HepG2 (cell line): ENCODE results near the gene FSD2. TPM values are rescaled to one million over a fixed set of nuclear protein-coding genes. Genes with fewer than 3 reads are reported as not detected.
A peak's percentile ranks its signal among the peaks of the same experiment; 100 is the strongest.

Experiments used
- ATAC-seq: fragments of 200-7000 bp; cut with Tn5 transposase; 3 replicates; pipeline ENCODE4 v1.9.1; 2020; ENCODE audit warnings: mild to moderate bottlenecking, moderate library complexity
- BruUV-seq: library from RNA; stranded (reverse); fragments of 400-500 nt; replicated peaks from 2 replicates; lab custom pipeline; 2021; lab: Mats Ljungman, UMichigan
- CTCF ChIA-PET: fragments of 300-600 bp; formaldehyde crosslinking; extraction: SDS; loops from one replicate; lab custom pipeline; 2021; ENCODE audit warnings: low total read pairs, inconsistent platforms, low intra/inter-chr PET ratio; lab: Yijun Ruan, JAX
- POLR2A ChIA-PET: fragments of 350-600 bp; sonication (Branson Sonifier 250); formaldehyde crosslinking; loops from one replicate; lab custom pipeline; 2020; ENCODE audit warnings: antibody characterized with exemption, inconsistent platforms; lab: Yijun Ruan, JAX
- DNase-seq: peaks from one replicate; pipeline ENCODE4 v3.0.0-alpha.2; 2015; ENCODE audit warnings: low spot score
- FAIRE-seq: peaks from 3 replicates; lab custom pipeline; 2011; peaks lifted over from hg19 to GRCh38; lab: Jason Lieb, UNC
- H2AFZ ChIP-seq: one replicate; pipeline ENCODE4 v1.6.1; 2011; ENCODE audit warnings: low read length, inconsistent platforms
- H3K27ac ChIP-seq: fragments of 300-600 bp; 3 replicates; pipeline ENCODE4 v1.8.0; 2011; ENCODE audit warnings: mixed run types, mild to moderate bottlenecking, mixed read lengths, low read length, inconsistent platforms; ENCODE audit not compliant: insufficient read depth; ENCODE audit errors: extremely low read length
- H3K27me3 ChIP-seq, 2 experiments: fragments of 200-600 bp in 1 of 2; 2 replicates in 1 of 2; 3 replicates in 1 of 2; pipeline versions ENCODE4 v1.6.0 to v1.8.0; 2011; ENCODE audit warnings: low read length in 2 of 2, mild to moderate bottlenecking in 2 of 2, moderate library complexity in 2 of 2, inconsistent platforms in 1 of 2; ENCODE audit not compliant: insufficient read depth in 2 of 2, control insufficient read depth in 1 of 2
- H3K36me3 ChIP-seq, 2 experiments: fragments of 200-600 bp in 1 of 2; replicated peaks in 1 of 2; 2 replicates in 1 of 2; 3 replicates in 1 of 2; pipeline versions ENCODE4 v1.5.1 to v1.8.0; 2011; ENCODE audit warnings: low read length in 2 of 2, inconsistent platforms in 1 of 2; ENCODE audit not compliant: insufficient read depth in 2 of 2, control insufficient read depth in 1 of 2
- H3K4me1 ChIP-seq: 2 replicates; pipeline ENCODE4 v1.5.1; 2012; ENCODE audit warnings: low read length, inconsistent platforms; ENCODE audit not compliant: insufficient read depth
- H3K4me2 ChIP-seq: 2 replicates; pipeline ENCODE4 v1.6.0; 2011; ENCODE audit warnings: low read depth, low read length, inconsistent platforms
- H3K4me3 ChIP-seq, 3 experiments: fragments of 200-600 bp in 1 of 3; sonication (generic), shearing (Covaris generic) in 1 of 3; replicated peaks in 1 of 3; 2 replicates each; pipeline ENCODE4 v1.5.1; 2011 to 2016; ENCODE audit warnings: low read length in 3 of 3, inconsistent platforms in 2 of 3, low read depth in 2 of 3, mild to moderate bottlenecking in 2 of 3, control low read depth in 1 of 3, mixed read lengths in 1 of 3; ENCODE audit not compliant: insufficient read depth in 1 of 3
- H3K79me2 ChIP-seq: one replicate; pipeline ENCODE4 v1.6.1; 2011; ENCODE audit warnings: low read length, inconsistent platforms; ENCODE audit not compliant: insufficient read depth
- H3K9ac ChIP-seq: 2 replicates; pipeline ENCODE4 v1.6.0; 2011; ENCODE audit warnings: mild to moderate bottlenecking, low read depth, low read length, inconsistent platforms; ENCODE audit not compliant: insufficient read depth
- H3K9me3 ChIP-seq: 2 replicates; pipeline ENCODE4 v1.5.1; 2012; ENCODE audit warnings: mild to moderate bottlenecking, low read length
- H4K20me1 ChIP-seq: 2 replicates; pipeline ENCODE4 v1.6.0; 2011; ENCODE audit warnings: inconsistent platforms, mild to moderate bottlenecking, low read length, moderate library complexity; ENCODE audit not compliant: insufficient read depth
- HNF4A ChIP-seq: sonication (generic); formaldehyde crosslinking; IDR thresholded peaks from 2 replicates; pipeline ENCODE4 v1.4.0; 2020; ENCODE audit warnings: missing genetic modification reagents
- HNRNPL ChIP-seq: fragments of 200-400 bp; formaldehyde crosslinking; IDR thresholded peaks from 2 replicates; pipeline ENCODE4 v1.6.1; 2017; ENCODE audit warnings: mild to moderate bottlenecking, low read depth, low read length
- IKZF4 ChIP-seq: sonication (generic); formaldehyde crosslinking; IDR thresholded peaks from 2 replicates; pipeline ENCODE4 v1.5.1; 2020; ENCODE audit warnings: borderline replicate concordance, mild to moderate bottlenecking, low read depth, missing genetic modification reagents; ENCODE audit errors: not compliant biosample characterization
- PLRG1 ChIP-seq: fragments of 450-650 bp; conservative IDR thresholded peaks from 2 replicates; pipeline ENCODE4 v1.6.1; 2016
- ZNF562 ChIP-seq: sonication (generic); formaldehyde crosslinking; IDR thresholded peaks from 2 replicates; pipeline ENCODE4 v1.8.0; 2022; ENCODE audit warnings: missing genetic modification reagents, borderline replicate concordance
- whole genome bisulfite sequencing: methylation state at CpG from one replicate; pipeline ENCODE4 v1.1.6; 2017; ENCODE audit warnings: low lambda C conversion rate; 5-methylcytosine and 5-hydroxymethylcytosine counted together
- in situ Hi-C: cut with HindIII; loops from 2 replicates; pipeline ENCODE4 v1.10.0; 2017; ENCODE audit warnings: low pct_unique_long_range_greater_than_20kb; ENCODE audit not compliant: extremely low pct_ligation_motif_present
- intact Hi-C: fragments of 100-400 bp; cut with micrococcal nuclease; formaldehyde crosslinking; loops from one replicate; pipeline ENCODE4 v1.10.0; 2022; ENCODE audit not compliant: unreplicated experiment
- polyA plus RNA-seq, 8 experiments: library from polyadenylated mRNA; depleted of rRNA in 3 of 8; stranded (reverse) in 7 of 8; unstranded in 1 of 8; fragments of >200 nt; fragmentation: Illumina TruSeq in 4 of 8; extraction: Trizol in 4 of 8; gene quantifications; 2 replicates each; pipeline versions ENCODE4 v1.2.1 to v1.2.3, GENCODE V29; 2011 to 2016; ENCODE audit warnings: low read depth in 4 of 8, missing spikeins in 1 of 8, mixed read lengths in 1 of 8; ENCODE audit not compliant: insufficient read depth in 1 of 8
- total RNA-seq, 5 experiments: library from RNA; depleted of rRNA; stranded (reverse); fragments of >200 nt; fragmentation: Illumina TruSeq; extraction: Trizol; gene quantifications; 2 replicates each; pipeline ENCODE4 v1.2.3, GENCODE V29; 2016; ENCODE audit warnings: low read depth in 1 of 5
- TF ChIP-seq, protein P1 (sequence below): sonication (generic); formaldehyde crosslinking; IDR thresholded peaks from 2 replicates; pipeline ENCODE4 v1.8.1; 2023; ENCODE audit warnings: mild to moderate bottlenecking, inconsistent platforms, moderate library complexity, missing genetic modification reagents, borderline replicate concordance
- TF ChIP-seq, protein P2 (sequence below): sonication (generic); formaldehyde crosslinking; IDR thresholded peaks from 2 replicates; pipeline ENCODE4 v1.5.1; 2020; ENCODE audit warnings: mild to moderate bottlenecking, missing genetic modification reagents, moderate library complexity

FSD2 gene
- total and polyA plus RNA-seq, 2 of the 13 experiments (the other 11 are each of a cell fraction or from before 2014, with no cell fraction given), result not detected

DNA sequence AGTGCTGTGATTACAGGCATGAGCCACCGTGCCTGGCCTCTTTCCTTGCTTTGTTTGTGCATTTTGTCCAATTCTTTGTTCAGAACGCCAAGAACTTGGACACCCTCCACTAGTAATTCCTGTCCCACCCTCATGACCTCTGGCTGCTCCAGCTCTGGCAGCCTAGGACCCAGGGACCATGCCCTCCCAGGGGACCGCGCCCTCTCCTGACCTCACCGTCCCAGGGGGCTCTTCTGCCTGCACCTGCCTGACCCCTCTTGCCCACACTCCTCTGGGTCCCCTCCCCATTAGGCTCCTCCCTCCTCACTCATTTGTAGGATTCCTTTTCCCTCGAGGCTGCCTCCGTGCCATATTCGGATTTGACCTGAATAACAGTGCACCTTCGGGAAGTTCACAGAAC lies 41.1 kb downstream of the FSD2 start:
- H3K36me3 ChIP-seq, result peaks cover 2 to 13% of the 10 kb centered on the region in 2 experiments; a peak in 2 of 5 replicates
- peaks cover 47% of the 10 kb centered on the region for H3K4me1 ChIP-seq
- H3K4me3 ChIP-seq, result no peak overlapping the region
- DNase-seq, result no peak
- H3K27me3 ChIP-seq, result no peaks in the 10 kb centered on the region
- no peaks in the 10 kb centered on the region for H3K79me2 ChIP-seq
- POLR2A ChIA-PET, result no interaction called here
- H3K9ac ChIP-seq, result no peak overlapping the region
- CTCF ChIA-PET, result no interaction called here
- TF ChIP-seq HNF4A (CRISPR knock-in tag) (no peak), PLRG1 (no peak), IKZF4 (CRISPR knock-in tag) (no peak), HNRNPL (no peak), ZNF562 (CRISPR knock-in tag) (no peak)
- TF ChIP-seq, protein P1, sequence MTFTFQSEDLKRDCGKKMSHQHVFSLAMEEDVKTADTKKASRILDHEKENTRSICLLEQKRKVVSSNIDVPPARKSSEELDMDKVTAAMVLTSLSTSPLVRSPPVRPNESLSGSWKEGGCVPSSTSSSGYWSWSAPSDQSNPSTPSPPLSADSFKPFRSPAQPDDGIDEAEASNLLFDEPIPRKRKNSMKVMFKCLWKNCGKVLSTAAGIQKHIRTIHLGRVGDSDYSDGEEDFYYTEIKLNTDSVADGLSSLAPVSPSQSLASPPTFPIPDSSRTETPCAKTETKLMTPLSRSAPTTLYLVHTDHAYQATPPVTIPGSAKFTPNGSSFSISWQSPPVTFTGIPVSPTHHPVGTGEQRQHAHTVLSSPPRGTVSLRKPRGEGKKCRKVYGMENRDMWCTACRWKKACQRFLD (CRISPR knock-in tag), result no peak
- TF ChIP-seq, protein P2, sequence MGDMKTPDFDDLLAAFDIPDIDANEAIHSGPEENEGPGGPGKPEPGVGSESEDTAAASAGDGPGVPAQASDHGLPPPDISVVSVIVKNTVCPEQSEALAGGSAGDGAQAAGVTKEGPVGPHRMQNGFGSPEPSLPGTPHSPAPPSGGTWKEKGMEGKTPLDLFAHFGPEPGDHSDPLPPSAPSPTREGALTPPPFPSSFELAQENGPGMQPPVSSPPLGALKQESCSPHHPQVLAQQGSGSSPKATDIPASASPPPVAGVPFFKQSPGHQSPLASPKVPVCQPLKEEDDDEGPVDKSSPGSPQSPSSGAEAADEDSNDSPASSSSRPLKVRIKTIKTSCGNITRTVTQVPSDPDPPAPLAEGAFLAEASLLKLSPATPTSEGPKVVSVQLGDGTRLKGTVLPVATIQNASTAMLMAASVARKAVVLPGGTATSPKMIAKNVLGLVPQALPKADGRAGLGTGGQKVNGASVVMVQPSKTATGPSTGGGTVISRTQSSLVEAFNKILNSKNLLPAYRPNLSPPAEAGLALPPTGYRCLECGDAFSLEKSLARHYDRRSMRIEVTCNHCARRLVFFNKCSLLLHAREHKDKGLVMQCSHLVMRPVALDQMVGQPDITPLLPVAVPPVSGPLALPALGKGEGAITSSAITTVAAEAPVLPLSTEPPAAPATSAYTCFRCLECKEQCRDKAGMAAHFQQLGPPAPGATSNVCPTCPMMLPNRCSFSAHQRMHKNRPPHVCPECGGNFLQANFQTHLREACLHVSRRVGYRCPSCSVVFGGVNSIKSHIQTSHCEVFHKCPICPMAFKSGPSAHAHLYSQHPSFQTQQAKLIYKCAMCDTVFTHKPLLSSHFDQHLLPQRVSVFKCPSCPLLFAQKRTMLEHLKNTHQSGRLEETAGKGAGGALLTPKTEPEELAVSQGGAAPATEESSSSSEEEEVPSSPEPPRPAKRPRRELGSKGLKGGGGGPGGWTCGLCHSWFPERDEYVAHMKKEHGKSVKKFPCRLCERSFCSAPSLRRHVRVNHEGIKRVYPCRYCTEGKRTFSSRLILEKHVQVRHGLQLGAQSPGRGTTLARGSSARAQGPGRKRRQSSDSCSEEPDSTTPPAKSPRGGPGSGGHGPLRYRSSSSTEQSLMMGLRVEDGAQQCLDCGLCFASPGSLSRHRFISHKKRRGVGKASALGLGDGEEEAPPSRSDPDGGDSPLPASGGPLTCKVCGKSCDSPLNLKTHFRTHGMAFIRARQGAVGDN (CRISPR knock-in tag), result 0 out of 2 replicates have a peak, but pooled peaks have one; percentile 16
- BruUV-seq, result no TSS peak
- intact Hi-C loops, result loop anchor here (2.0 kb wide), 1 partner anchor 44 kb away; the partner anchor contains the start of gene WHAMM
- H3K9me3 ChIP-seq, result no peaks in the 10 kb centered on the region
- WGBS, result 96% methylated on average over 9 of the region's 9 CpGs
- in situ Hi-C loops, result no loop called here
- ATAC-seq, result no peak
- H4K20me1 ChIP-seq, result no peaks in the 10 kb centered on the region
- no peak overlapping the region for H2AFZ ChIP-seq
- FAIRE-seq, result no peak
- H3K27ac ChIP-seq, result no peak overlapping the region
- no peak overlapping the region for H3K4me2 ChIP-seq
